Measurements from ENCODE around the gene TSPAN17.

Gene TSPAN17

GRCh38 chr5:176661676-176662075, 14.4 kb downstream of the TSPAN17 start:
- DNase-seq = no peak

GRCh38 chr5:176662371-176663333, 15.4 kb downstream of the TSPAN17 start:
- DNase-seq = no peak

GRCh38 chr5:176663566-176663965, 16.3 kb downstream of the TSPAN17 start:
- DNase-seq = no peak

- no peak for DNase-seq
Measured at GRCh38 chr5:176664479-176664878, 17.2 kb downstream of the TSPAN17 start.

- DNase-seq = no peak
Measured at GRCh38 chr5:176664886-176665285, 17.6 kb downstream of the TSPAN17 start.

GRCh38 chr5:176665517-176665916, 18.2 kb downstream of the TSPAN17 start:
- no peak for DNase-seq

- no peak for DNase-seq
Measured at GRCh38 chr5:176667637-176668036, 20.4 kb downstream of the TSPAN17 start.

GRCh38 chr5:176670449-176670848, 23.2 kb downstream of the TSPAN17 start:
- no peak for DNase-seq

- no peak for DNase-seq
Measured at GRCh38 chr5:176671399-176671798, 24.1 kb downstream of the TSPAN17 start.

- DNase-seq = no peak
Measured at GRCh38 chr5:176671890-176672747, 24.8 kb downstream of the TSPAN17 start.

- DNase-seq = no peak
Measured at GRCh38 chr5:176673651-176674583, 26.6 kb downstream of the TSPAN17 start.

GRCh38 chr5:176674799-176675198, 27.5 kb downstream of the TSPAN17 start:
- DNase-seq = no peak

GRCh38 chr5:176675676-176676360, 28.5 kb downstream of the TSPAN17 start:
- no peak for DNase-seq

GRCh38 chr5:176676361-176676824, 29.1 kb downstream of the TSPAN17 start:
- DNase-seq = no peak

GRCh38 chr5:176677209-176677939, 30.1 kb downstream of the TSPAN17 start:
- DNase-seq = no peak

GRCh38 chr5:176678584-176678983, 31.3 kb downstream of the TSPAN17 start:
- DNase-seq = no peak

- DNase-seq = no peak
Measured at GRCh38 chr5:176679365-176680225, 32.3 kb downstream of the TSPAN17 start.

- no peak for DNase-seq
Measured at GRCh38 chr5:176680226-176680563, 32.9 kb downstream of the TSPAN17 start.

- no peak for DNase-seq
Measured at GRCh38 chr5:176682016-176682531, 34.8 kb downstream of the TSPAN17 start.

- no peak for DNase-seq
Measured at GRCh38 chr5:176685010-176685409, 37.7 kb downstream of the TSPAN17 start.
